ENCODE results near the gene ARIH1.
"Not testable (repeated sequence)": the region's sequence is repeated elsewhere in the genome, so short reads cannot be mapped to it uniquely, and the experiment has no call there.

GRCh38 chr15:72476330-72476729 lies 2.2 kb downstream of the ARIH1 start:
- not testable (repeated sequence) for TF ChIP-seq TARDBP (IDR thresholded peaks at IDR 0.05); SP1 (IDR thresholded peaks at IDR 0.05); L3MBTL2 (conservative IDR thresholded peaks at IDR 0.05); ELF4 (IDR thresholded peaks at IDR 0.05); FOXM1 (IDR thresholded peaks at IDR 0.05; ENCODE audit: borderline replicate concordance); LEF1 (IDR thresholded peaks at IDR 0.05; ENCODE audit: borderline replicate concordance); ARNT (IDR thresholded peaks at IDR 0.05); SUZ12 (IDR thresholded peaks at IDR 0.05); CTBP1 (IDR thresholded peaks at IDR 0.05; ENCODE audit: borderline replicate concordance); FOXK2 (IDR thresholded peaks at IDR 0.05)
